Fibroblast of skin of right quadriceps (primary cell): ENCODE measurements around the gene REL.

Experiments
- DNase-seq: peaks from one replicate; pipeline ENCODE4 v3.0.0-alpha.2; 2013

REL gene

DNA sequence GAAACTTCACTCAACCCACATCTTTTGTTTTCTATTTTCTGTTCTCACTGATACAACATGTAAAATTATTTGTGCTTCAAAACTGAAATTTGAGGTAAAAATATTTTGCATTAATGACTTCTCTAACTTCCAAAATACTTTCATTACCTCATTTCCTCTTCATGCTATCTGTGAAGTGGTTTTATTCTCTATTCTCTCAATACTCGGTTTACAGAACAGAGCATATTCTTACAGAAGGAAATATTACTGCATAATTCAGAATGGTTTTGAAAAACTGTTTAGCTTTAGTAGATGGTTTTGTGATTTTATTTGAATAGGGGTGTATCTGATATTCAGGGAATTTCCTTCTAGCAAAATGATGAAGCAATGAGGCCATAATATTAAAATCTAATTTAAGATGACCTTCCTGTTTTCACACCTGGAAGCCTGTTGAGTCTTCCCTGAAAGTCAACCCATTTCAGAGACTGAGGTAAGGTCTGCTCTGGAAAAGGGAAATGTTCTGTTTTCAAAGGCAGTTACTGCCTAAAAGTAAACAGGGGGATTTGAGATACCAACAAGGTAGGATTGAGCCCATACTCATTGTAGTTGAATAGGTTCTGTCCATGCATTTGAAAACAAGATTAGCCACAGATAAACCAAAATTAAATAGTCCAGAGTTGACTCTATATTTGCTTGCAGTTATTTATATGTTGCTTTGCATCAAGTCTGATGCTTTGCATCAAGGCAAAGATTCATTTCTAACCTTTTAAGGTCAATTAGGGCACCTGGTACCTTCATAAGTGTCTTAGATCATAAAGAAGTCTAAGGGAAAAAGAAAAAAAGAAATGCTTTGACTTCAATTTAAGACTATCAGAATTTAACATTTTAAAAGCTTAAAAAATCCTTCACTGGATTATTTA is 85.4 kb downstream of the REL start:
- no peak for DNase-seq

DNA sequence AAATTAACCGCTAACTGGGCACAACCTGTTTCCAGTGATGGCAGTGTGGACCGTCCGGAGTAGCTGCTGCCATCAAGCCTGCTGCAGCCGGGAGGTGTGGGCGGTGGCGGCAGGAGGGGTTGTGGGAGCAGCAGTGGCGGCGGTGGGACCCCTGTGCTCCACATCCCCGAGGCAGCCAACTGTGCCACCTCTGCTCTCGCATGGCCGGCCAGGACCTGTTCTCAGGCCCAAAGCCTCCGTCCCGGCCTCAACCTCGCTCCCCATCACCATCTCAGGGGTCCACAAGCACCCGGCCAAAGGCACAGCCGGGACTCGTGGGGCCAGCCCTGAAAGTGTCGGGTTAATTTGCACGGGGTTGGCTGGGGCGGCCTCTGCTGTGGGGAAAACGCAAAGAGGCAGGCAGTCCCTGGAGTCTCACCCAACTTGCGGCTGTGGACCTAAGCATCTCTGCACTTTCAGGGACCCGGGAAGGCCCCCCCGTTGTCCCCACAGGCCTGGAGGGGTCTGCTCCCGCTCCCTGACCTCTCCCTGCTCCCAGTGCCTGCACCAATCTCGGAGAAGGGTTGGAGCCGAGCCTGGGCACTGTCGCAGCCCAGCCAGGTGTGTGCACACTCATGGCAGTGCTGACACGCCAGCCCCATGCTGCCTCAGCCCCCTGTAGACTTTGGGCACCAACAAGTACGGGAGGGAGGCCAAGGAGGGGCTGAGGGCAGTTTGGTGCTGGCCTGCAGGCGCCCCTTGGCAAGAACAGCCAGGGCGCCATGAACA is 91.7 kb downstream of the REL start:
- DNase-seq = no peak

DNA sequence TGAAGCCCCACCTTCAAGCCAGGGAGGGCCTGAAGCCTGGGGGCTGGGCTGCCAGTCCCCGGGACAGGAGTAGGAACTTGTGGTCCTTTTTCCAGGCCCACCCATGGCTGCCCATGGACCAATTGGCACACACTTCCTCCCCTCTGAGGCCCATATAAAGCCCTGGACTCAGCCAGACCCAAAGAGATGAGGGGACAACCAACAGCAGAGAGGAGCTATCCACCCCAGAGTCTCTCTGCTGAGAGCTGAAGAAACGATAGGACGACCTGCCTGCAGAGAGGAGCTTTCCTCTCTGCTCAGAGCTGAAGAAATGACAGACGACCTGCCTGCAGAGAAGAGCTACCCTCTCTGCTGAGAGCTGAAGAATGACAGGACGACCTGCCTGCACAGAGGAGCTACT is 92.3 kb downstream of the REL start:
- DNase-seq = no peak

DNA sequence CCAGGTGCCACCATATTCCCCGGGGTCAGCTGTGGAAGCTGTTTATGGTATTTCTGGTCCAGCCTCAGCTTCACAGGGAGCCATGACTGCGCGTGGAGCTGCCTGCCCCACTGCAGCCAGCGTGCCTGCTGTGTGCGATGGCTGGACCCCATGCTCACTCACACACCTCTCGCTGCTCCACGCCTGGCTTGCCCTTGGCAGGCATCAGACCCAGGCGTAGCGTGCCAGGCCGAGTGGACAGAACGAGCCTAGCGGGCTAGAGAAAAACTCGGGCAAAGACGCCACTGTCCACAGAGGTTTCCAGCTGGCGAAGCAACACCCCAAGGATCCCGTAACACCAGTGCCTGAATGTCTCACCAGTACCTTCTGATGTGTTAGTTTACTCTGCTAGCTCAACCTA is 93.3 kb downstream of the REL start:
- DNase-seq = no peak
